ENCODE data around the gene TBC1D7.

GRCh38 chr6:13375360-13375878, 47.1 kb upstream of the TBC1D7 start:
- no peak for TF ChIP-seq CTCF (IDR thresholded peaks at IDR 0.05)
- no peak for TF ChIP-seq POLR2A (IDR thresholded peaks at IDR 0.05)
- no peak for TF ChIP-seq POLR2AphosphoS5 (IDR thresholded peaks at IDR 0.05)

All from suprapubic skin (tissue), 4 donors.